Activated CD4-positive, alpha-beta memory T cell treated with anti-CD3 and anti-CD28 coated beads, Interleukin-2, amount 10 ng/mL, durations not matched to agents 7 days and 5 days (primary cell): ENCODE measurements around the gene BABAM2. TPM values are rescaled to one million over a fixed set of nuclear protein-coding genes. Genes with fewer than 3 reads are reported as not detected.
A peak's percentile ranks its signal among the peaks of the same experiment; 100 is the strongest.

Experiments used
- CTCF ChIA-PET: fragments of 350-600 bp; sonication (Branson Sonifier 250); formaldehyde crosslinking; loops from one replicate; lab custom pipeline; 2021; ENCODE audit warnings: antibody characterized with exemption, inconsistent platforms; lab: Charles Lee
- POLR2A ChIA-PET: fragments of 350-600 bp; sonication (Branson Sonifier 250); formaldehyde crosslinking; loops from one replicate; lab custom pipeline; 2021; ENCODE audit warnings: antibody characterized with exemption; lab: Charles Lee
- DNase-seq: peaks from one replicate; pipeline ENCODE4 v3.0.0-alpha.2; 2020
- H3K27ac Mint-ChIP-seq: one replicate; pipeline ENCODE4 v1.8.0; 2021; ENCODE audit warnings: mild to moderate bottlenecking, mixed read lengths
- H3K27me3 Mint-ChIP-seq: one replicate; pipeline ENCODE4 v1.8.0; 2021; ENCODE audit warnings: mixed read lengths
- H3K36me3 Mint-ChIP-seq: one replicate; pipeline ENCODE4 v1.8.0; 2021; ENCODE audit warnings: low read depth, mixed read lengths
- H3K4me1 Mint-ChIP-seq: one replicate; pipeline ENCODE4 v1.8.0; 2021; ENCODE audit warnings: mixed read lengths
- H3K4me3 Mint-ChIP-seq: one replicate; pipeline ENCODE4 v1.8.0; 2021; ENCODE audit warnings: mild to moderate bottlenecking, mixed read lengths
- H3K9me3 Mint-ChIP-seq: one replicate; pipeline ENCODE4 v1.8.0; 2021; ENCODE audit warnings: mixed read lengths
- total RNA-seq, 2 experiments: library from RNA; stranded (reverse); gene quantifications; one replicate each; pipeline ENCODE4 v1.2.3, GENCODE V29; 2021

BABAM2 gene
- total RNA-seq, 2 experiments from 2014 or later, result 51.4 to 56.6 TPM

GRCh38 chr2:28341208-28341891, 450.8 kb downstream of the BABAM2 start:
- no peak overlapping the region for H3K27ac Mint-ChIP-seq
- CTCF ChIA-PET, result no interaction called here
- DNase-seq, result no peak

DNA sequence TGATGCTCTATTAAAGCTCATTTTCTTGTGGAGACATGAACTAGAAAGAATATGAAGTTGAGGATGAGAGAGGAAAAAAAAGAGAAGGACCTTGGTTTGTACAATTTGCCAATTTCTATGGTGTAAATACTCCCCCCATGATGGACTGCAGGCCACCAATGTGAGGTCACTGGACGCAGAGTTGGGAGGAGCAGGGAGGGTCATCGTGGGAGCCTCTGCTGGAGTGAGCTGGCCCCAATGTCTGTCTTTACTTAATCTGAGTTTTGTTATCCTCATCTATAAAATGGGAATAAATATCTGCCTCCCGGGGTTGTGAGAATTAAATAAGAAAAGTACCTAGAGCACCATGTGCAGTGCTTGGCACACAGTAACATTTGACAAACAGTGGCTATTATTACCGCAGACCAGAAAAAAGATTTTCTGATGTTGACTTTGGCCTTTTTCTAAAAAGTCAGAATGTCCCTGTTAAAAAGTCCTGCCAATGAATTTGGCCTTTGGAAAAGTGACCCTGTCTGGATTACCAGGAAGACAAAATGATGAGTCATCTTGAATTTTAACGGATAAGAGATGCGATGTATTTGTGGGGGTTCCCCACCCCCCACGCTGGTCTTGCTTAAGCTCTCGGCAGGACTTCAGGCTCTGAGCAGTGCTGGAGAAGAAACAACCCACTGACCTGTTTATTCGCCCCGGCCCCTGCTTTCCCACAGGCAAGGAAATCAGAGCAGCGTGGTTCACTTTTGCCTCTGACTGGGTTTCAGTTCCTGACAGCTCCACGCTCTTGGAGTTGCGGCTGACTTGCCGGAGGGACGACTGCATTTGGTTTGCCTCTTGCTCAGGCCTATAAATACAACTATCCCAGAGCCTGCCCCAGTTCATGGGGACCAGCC, 451.8 kb downstream of the BABAM2 start:
- ChIA-PET POLR2A (interaction anchor here (1.1 to 1.7 kb wide), 5 partner anchors 14 to 49 kb away, joined by 3 to 4 read pairs (median 4); no protein-coding TSS in a partner anchor), CTCF (no interaction called here)
- Mint-ChIP-seq H3K27me3 (no peaks in the 10 kb centered on the region), H3K9me3 (no peaks in the 10 kb centered on the region), H3K27ac (no peak overlapping the region), H3K36me3 (peaks cover 7% of the 10 kb centered on the region), H3K4me1 (peaks cover 17% of the 10 kb centered on the region), H3K4me3 (no peak overlapping the region)
- no peak for DNase-seq

More at GRCh38 chr2:28341208-28341891, 450.8 kb downstream of the BABAM2 start:
- POLR2A ChIA-PET, result interaction anchor here (1.7 kb wide), 1 partner anchor 25 kb away, joined by 4 read pairs; no protein-coding TSS in a partner anchor
- no peaks in the 10 kb centered on the region for H3K9me3 Mint-ChIP-seq
- H3K27me3 Mint-ChIP-seq, result no peaks in the 10 kb centered on the region
- peaks cover 8% of the 10 kb centered on the region for H3K4me1 Mint-ChIP-seq
- H3K36me3 Mint-ChIP-seq, result peaks cover 7% of the 10 kb centered on the region
- H3K4me3 Mint-ChIP-seq, result no peak overlapping the region

- H3K4me1 Mint-ChIP-seq, result peaks cover 27% of the 10 kb centered on the region
- ChIA-PET CTCF (interaction anchor here (0.6 kb wide), 1 partner anchor 224 kb away, joined by 4 read pairs; no protein-coding TSS in a partner anchor), POLR2A (interaction anchor here (1.1 to 1.7 kb wide), 5 partner anchors 15 to 48 kb away, joined by 3 to 4 read pairs (median 4); no protein-coding TSS in a partner anchor)
Observed at GRCh38 chr2:28343184-28343942, 452.8 kb downstream of the BABAM2 start.

GRCh38 chr2:28343971-28344715, 453.6 kb downstream of the BABAM2 start:
- H3K27ac Mint-ChIP-seq, result no peak overlapping the region

More at GRCh38 chr2:28343184-28343942, 452.8 kb downstream of the BABAM2 start:
- H3K36me3 Mint-ChIP-seq, result peaks cover 7% of the 10 kb centered on the region
- no peaks in the 10 kb centered on the region for H3K9me3 Mint-ChIP-seq
- H3K4me3 Mint-ChIP-seq, result no peak overlapping the region
- no peak overlapping the region for H3K27ac Mint-ChIP-seq
- no peak for DNase-seq
- H3K27me3 Mint-ChIP-seq, result no peaks in the 10 kb centered on the region

DNA sequence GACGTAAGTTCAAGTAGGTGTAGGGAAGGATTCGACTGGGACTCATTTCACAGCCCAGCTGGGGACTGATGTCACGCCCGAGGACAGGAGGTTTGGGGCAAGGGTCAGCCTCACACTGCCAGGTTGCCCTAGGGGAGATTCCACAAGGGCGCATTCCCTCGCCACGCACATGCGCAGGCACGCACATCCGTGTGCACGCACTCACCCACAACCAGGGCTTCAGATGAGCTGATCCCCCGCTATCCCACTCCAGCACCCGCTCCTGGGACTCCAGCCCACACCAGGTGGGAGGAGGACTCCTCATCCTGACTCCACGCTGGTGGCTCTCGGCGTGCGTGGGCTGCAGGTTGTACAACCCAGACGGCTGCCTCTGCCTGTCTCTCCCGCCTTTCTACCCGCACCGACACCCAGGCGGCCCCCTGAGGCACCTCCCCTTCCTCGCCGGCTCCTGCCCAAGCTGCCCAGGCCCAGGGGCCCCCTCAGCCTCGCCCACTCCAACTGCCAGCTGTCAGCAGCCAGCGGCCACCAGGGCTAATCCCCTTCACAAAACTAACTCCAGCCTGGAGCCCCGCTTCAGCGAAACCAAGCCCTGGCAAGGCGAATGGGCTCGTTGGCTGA, 454.3 kb downstream of the BABAM2 start:
- CTCF ChIA-PET, result no interaction called here
- Mint-ChIP-seq H3K4me1 (peaks cover 39% of the 10 kb centered on the region), H3K27me3 (no peaks in the 10 kb centered on the region), H3K36me3 (no peaks in the 10 kb centered on the region), H3K27ac (no peak overlapping the region), H3K9me3 (no peaks in the 10 kb centered on the region), H3K4me3 (no peak overlapping the region)
- POLR2A ChIA-PET, result interaction anchor here (0.9 to 6.0 kb wide), 2 partner anchors 47 to 64 kb away, joined by 3 to 76 read pairs; partner anchors contain the start of gene FOSL2
- no peak for DNase-seq

More at GRCh38 chr2:28343971-28344715, 453.6 kb downstream of the BABAM2 start:
- POLR2A ChIA-PET, result no interaction called here
- no peaks in the 10 kb centered on the region for H3K27me3 Mint-ChIP-seq
- no peak overlapping the region for H3K4me3 Mint-ChIP-seq
- CTCF ChIA-PET, result no interaction called here
- peaks cover 32% of the 10 kb centered on the region for H3K4me1 Mint-ChIP-seq
- no peaks in the 10 kb centered on the region for H3K9me3 Mint-ChIP-seq
- peaks cover 3% of the 10 kb centered on the region for H3K36me3 Mint-ChIP-seq
- DNase-seq, result no peak

DNA sequence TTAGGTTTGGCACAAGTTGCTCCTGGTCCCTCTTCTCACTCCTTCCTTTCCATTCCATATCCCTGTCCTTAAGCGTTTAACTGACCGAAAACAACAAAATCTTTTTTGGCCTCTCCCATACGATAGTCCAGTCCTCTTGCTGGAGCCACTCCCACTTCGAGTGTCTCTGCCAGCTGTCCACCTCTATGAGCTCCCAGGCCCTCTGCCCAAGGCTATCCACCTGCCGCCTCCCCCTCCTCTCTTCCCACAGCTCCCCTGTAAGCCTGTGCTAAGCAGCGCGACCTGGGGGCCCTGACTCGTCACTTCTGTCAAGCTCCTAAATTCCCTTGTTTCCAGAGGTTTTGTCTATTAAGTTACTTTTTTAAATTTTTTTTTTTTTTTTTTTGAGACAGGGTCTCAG, 455.1 kb downstream of the BABAM2 start:
- Mint-ChIP-seq H3K27me3 (no peaks in the 10 kb centered on the region), H3K4me1 (peaks cover 42% of the 10 kb centered on the region), H3K36me3 (no peaks in the 10 kb centered on the region), H3K4me3 (no peak overlapping the region), H3K9me3 (no peaks in the 10 kb centered on the region), H3K27ac (peak overlapping the region; percentile 15)
- CTCF ChIA-PET, result interaction anchor here (0.6 to 0.7 kb wide), 2 partner anchors 43 to 552 kb away, joined by 3 read pairs; no protein-coding TSS in a partner anchor
- DNase-seq, result no peak
- POLR2A ChIA-PET, result interaction anchor here (0.9 to 6.0 kb wide), 3 partner anchors 37 to 63 kb away, joined by 3 to 76 read pairs (median 3); partner anchors contain the start of gene FOSL2

DNA sequence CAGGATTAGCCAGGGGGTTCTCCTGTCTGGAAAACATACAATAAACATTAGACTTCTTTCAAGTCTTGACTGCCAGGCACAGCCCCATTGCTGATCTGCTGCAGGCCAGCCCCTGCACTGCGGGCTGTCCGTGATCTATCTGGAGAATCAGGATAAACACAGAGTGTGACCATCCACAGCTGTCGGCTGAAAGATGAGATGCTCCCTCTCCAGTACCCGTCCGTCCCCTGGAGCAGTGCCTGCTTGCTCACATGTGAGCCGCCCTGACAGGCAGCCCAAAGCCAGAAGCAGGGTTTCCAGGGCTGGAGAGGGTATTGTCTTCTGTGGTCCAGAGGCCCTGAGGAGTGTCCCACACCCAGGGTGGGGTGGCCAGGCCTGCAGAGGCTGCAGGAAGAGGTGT, 456.1 kb downstream of the BABAM2 start:
- CTCF ChIA-PET, result interaction anchor here (1.4 kb wide), 1 partner anchor 73 kb away, joined by 4 read pairs; no protein-coding TSS in a partner anchor
- Mint-ChIP-seq H3K4me1 (peaks cover 45% of the 10 kb centered on the region), H3K4me3 (no peak overlapping the region), H3K27me3 (no peaks in the 10 kb centered on the region), H3K9me3 (no peaks in the 10 kb centered on the region), H3K36me3 (no peaks in the 10 kb centered on the region), H3K27ac (peak overlapping the region; percentile 21)
- no peak for DNase-seq
- POLR2A ChIA-PET, result interaction anchor here (1.0 to 6.0 kb wide), 6 partner anchors 14 to 94 kb away, joined by 3 to 76 read pairs (median 20); partner anchors contain the start of gene FOSL2

DNA sequence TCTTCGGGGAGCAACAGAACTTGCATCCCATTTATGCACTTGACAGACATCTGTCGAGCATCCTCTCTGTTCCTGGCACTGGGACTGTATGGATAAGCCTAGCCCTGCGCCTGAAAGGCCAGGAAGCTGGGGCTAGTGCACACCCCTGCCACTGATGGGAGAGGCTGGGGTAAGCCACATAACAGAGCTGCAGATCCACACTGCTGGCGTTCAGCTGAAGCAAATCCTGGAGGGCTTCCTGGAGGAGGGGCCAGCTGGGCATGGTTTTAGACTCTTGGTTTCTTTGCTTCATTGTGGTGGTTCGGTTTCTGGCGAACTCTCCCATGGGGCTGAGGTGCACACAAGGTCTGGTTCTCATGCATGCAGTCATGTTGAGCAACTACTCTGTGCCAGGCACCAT, 456.7 kb downstream of the BABAM2 start:
- H3K4me1 Mint-ChIP-seq, result peaks cover 48% of the 10 kb centered on the region
- ChIA-PET POLR2A (interaction anchor here (1.0 to 6.0 kb wide), 8 partner anchors 10 to 94 kb away, joined by 3 to 76 read pairs (median 10); partner anchors contain the start of gene FOSL2), CTCF (interaction anchor here (1.1 to 1.4 kb wide), 2 partner anchors 44 to 74 kb away, joined by 3 to 4 read pairs; no protein-coding TSS in a partner anchor)
- H3K36me3 Mint-ChIP-seq, result no peaks in the 10 kb centered on the region
- peak overlapping the region; percentile 3 for H3K4me3 Mint-ChIP-seq
- peak overlapping the region; percentile 86 for H3K27ac Mint-ChIP-seq
- no peak for DNase-seq
- H3K9me3 Mint-ChIP-seq, result no peaks in the 10 kb centered on the region
- no peaks in the 10 kb centered on the region for H3K27me3 Mint-ChIP-seq

DNA sequence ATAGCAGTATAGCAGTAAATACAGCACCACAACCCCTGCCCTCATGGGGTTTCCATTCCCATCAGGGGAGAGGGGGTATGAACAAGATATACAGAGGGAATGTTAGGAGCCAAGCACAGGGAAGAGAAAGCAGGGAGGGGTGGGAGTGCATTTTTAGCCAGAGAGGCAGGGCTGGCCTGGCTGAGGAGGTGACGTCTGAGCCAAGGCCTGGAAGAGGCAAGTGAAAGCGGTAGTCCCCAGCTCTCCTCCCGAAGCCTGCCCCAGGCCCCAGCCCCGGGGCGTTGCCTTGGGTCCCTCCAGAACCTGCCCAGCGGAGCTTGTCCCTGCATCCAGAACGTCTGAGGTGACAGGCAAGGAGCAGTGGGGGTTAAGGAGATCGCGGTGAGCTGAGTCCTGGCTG, 457.1 kb downstream of the BABAM2 start:
- Mint-ChIP-seq H3K27me3 (no peaks in the 10 kb centered on the region), H3K27ac (peak overlapping the region; percentile 86), H3K4me1 (peaks cover 49% of the 10 kb centered on the region), H3K36me3 (no peaks in the 10 kb centered on the region), H3K4me3 (peak overlapping the region; percentile 3), H3K9me3 (no peaks in the 10 kb centered on the region)
- CTCF ChIA-PET, result interaction anchor here (1.1 to 1.4 kb wide), 3 partner anchors 10 to 74 kb away, joined by 3 to 4 read pairs (median 4); no protein-coding TSS in a partner anchor
- no peak for DNase-seq
- POLR2A ChIA-PET, result interaction anchor here (0.9 to 6.0 kb wide), 9 partner anchors 9 to 95 kb away, joined by 3 to 76 read pairs (median 9); partner anchors contain the start of gene FOSL2

DNA sequence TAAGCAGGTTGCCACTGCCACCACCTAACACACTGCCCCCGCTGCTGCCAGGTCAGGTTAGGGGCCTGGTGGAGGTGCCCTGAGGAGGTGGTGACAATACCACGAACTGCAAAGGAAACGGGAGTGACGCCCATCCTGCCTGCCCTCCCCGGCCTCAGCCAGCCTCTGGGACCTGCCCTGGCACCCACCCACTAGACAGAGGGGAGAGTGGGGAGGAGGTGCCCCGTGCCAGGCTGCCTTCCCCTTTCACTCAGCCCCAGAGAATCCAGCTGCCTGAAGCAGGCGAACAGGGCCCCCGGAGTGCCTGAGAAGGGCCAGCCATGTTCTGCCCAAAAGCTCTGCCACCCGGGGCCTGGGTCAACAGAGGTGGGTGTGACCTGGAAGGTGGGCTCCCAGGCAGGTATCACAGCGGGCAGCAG, 457.6 kb downstream of the BABAM2 start:
- peak overlapping the region; percentile 86 for H3K27ac Mint-ChIP-seq
- DNase-seq, result peak; percentile 83
- ChIA-PET CTCF (interaction anchor here (1.1 to 1.4 kb wide), 2 partner anchors 9 to 43 kb away, joined by 3 to 4 read pairs; no protein-coding TSS in a partner anchor), POLR2A (interaction anchor here (0.9 to 6.0 kb wide), 8 partner anchors 9 to 95 kb away, joined by 3 to 76 read pairs (median 10); partner anchors contain the start of gene FOSL2)
- H3K9me3 Mint-ChIP-seq, result no peaks in the 10 kb centered on the region
- no peaks in the 10 kb centered on the region for H3K36me3 Mint-ChIP-seq
- H3K4me3 Mint-ChIP-seq, result peak overlapping the region; percentile 65
- H3K27me3 Mint-ChIP-seq, result no peaks in the 10 kb centered on the region
- H3K4me1 Mint-ChIP-seq, result peaks cover 48% of the 10 kb centered on the region
